ENCODE measurements around the gene UBE2F.

Gene UBE2F

DNA sequence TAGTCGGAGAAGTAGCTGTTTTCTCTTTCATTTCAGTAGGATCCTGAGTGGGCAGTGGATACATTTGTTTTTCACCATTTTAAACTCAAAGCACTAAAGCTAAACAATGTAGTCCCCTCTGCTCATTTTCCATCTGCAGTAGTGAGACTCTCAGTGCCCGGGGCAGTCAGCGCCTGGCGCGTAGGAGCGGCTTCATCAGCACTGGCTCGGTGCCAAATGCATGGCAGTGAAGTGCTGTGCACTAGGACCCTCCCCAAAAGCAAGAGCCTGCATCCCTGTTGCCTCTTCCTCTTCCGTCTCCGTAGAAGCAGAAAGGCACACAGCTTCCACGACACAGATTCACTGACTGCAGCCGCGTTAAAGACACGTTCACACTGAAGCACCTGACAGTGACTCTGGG lies 114.3 kb downstream of the UBE2F start:
- H3K9me3 ChIP-seq (ENCODE audit: control insufficient read depth, low read length), result no peaks in the 10 kb centered on the region
- no peak overlapping the region for H3K9ac ChIP-seq (ENCODE audit: low read length)
- no peaks in the 10 kb centered on the region for H3K27me3 ChIP-seq (ENCODE audit: control insufficient read depth, insufficient read depth, low read length)
- H3K36me3 ChIP-seq (ENCODE audit: control insufficient read depth, insufficient read depth, low read length), result no peaks in the 10 kb centered on the region
- no peaks in the 10 kb centered on the region for H3K4me1 ChIP-seq (ENCODE audit: control insufficient read depth, insufficient read depth, low read length)
- H3K4me3 ChIP-seq (ENCODE audit: low read length), result no peak overlapping the region

DNA sequence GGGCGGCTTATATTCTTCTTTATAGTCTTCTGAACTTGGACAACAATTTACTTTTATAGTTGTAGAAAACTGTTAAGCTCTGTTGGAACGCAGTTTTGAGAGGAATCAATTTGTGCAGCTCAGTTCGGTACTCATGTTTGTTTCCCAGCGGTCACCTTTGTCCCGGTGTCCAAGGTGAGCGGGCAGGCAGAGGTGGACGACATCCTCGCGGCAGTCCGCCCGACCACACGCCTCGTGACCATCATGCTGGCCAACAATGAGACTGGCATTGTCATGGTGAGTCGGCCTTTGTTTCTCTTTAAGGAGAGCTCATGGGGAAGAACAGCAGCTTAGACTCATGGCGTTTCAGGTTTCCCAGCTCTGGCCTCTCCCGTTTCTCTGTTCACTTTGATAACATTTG lies 114.7 kb downstream of the UBE2F start:
- H3K4me1 ChIP-seq (ENCODE audit: control insufficient read depth, insufficient read depth, low read length), result no peaks in the 10 kb centered on the region
- no peak overlapping the region for H3K9ac ChIP-seq (ENCODE audit: low read length)
- no peak overlapping the region for H3K4me3 ChIP-seq (ENCODE audit: low read length)
- H3K36me3 ChIP-seq (ENCODE audit: control insufficient read depth, insufficient read depth, low read length), result no peaks in the 10 kb centered on the region
- H3K27me3 ChIP-seq (ENCODE audit: control insufficient read depth, insufficient read depth, low read length), result no peaks in the 10 kb centered on the region
- H3K9me3 ChIP-seq (ENCODE audit: control insufficient read depth, low read length), result no peaks in the 10 kb centered on the region

DNA sequence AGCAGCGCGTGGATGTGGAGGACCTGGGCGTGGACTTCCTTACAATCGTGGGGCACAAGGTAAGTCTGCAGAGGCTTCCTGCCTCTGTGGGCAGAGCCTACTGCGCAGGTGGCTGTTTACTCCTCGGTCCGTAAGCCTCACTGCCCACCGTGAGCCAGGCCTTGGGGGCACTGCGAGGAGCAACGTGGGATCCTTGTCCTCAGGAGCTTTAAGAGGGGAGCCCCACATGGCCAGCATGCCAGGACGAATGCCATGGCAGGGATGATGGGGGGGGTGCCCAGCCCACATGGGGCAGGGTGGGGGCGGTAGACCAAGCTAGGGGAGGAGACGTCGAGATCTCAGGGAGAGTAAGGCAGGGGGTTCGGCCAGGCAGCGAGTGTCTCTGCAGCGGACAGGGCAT lies 115.3 kb downstream of the UBE2F start:
- Histone ChIP-seq H3K4me1 (ENCODE audit: control insufficient read depth, insufficient read depth, low read length) (no peaks in the 10 kb centered on the region), H3K27me3 (ENCODE audit: control insufficient read depth, insufficient read depth, low read length) (no peaks in the 10 kb centered on the region), H3K36me3 (ENCODE audit: control insufficient read depth, insufficient read depth, low read length) (no peaks in the 10 kb centered on the region), H3K4me3 (ENCODE audit: low read length) (no peak overlapping the region), H3K9me3 (ENCODE audit: control insufficient read depth, low read length) (no peaks in the 10 kb centered on the region), H3K9ac (ENCODE audit: low read length) (no peak overlapping the region)

DNA sequence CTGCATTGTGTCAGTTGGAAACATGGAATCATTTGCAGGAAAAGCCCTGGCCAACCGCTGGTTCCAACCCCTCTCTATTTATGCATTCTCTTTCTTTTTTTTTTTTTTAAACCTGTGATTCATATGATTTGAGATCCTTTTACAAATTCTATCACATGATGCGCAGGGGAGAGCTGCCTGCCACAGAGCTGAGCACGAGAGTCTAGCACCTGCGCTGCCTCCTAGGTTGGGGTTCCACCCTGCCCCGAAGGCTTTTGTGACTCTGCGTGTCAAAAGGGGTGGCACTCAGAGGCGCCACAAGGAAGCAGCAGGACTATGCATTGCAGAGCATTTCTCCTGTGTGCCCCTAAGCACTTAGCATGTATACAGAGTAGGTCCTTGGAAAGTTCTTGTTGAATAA lies 116.0 kb downstream of the UBE2F start:
- H3K4me3 ChIP-seq (ENCODE audit: low read length), result no peak overlapping the region
- H3K27me3 ChIP-seq (ENCODE audit: control insufficient read depth, insufficient read depth, low read length), result no peaks in the 10 kb centered on the region
- H3K9ac ChIP-seq (ENCODE audit: low read length), result no peak overlapping the region
- H3K4me1 ChIP-seq (ENCODE audit: control insufficient read depth, insufficient read depth, low read length), result no peaks in the 10 kb centered on the region
- H3K36me3 ChIP-seq (ENCODE audit: control insufficient read depth, insufficient read depth, low read length), result no peaks in the 10 kb centered on the region
- H3K9me3 ChIP-seq (ENCODE audit: control insufficient read depth, low read length), result no peaks in the 10 kb centered on the region

DNA sequence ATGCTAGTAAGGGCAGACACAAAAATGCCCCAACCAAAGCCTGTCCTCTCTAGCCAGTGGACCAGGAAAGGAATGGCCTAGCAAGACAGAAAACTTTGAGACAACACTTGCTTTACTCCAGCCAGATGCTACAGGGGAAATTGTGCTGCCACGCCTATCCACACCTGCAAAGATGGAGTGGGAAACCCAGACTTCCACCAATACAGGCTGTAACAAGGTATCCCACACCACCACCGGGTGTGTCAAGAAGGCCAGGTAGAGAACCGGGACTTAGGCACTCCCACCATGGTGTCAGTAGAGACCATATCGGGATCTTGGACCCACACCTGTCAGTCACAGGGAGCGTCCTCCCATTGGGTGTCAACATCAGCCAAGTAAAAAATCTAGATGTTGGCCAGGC lies 117.1 kb downstream of the UBE2F start:
- Histone ChIP-seq H3K9ac (ENCODE audit: low read length) (no peak overlapping the region), H3K36me3 (ENCODE audit: control insufficient read depth, insufficient read depth, low read length) (no peaks in the 10 kb centered on the region), H3K4me1 (ENCODE audit: control insufficient read depth, insufficient read depth, low read length) (no peaks in the 10 kb centered on the region), H3K9me3 (ENCODE audit: control insufficient read depth, low read length) (no peaks in the 10 kb centered on the region), H3K4me3 (ENCODE audit: low read length) (no peak overlapping the region), H3K27me3 (ENCODE audit: control insufficient read depth, insufficient read depth, low read length) (no peaks in the 10 kb centered on the region)

DNA sequence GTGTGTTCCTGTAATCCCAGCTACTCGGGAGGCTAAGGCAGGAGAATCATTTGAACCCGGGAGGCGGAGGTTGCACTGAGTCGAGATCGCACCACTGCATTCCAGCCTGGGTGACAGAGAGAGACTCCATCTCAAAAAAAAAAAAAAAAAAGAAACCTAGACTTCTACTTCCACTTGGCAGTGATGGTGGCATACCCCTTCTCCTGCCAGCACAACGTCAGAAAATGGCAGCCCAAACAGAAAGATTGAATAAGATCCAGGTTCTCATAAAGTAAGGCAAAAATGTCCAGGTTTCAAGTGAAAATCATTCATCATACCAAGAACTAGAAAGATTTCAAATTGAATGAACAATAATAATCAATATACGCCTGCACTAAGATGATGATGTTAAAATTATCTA lies 117.9 kb downstream of the UBE2F start:
- Histone ChIP-seq H3K9me3 (ENCODE audit: control insufficient read depth, low read length) (no peaks in the 10 kb centered on the region), H3K27me3 (ENCODE audit: control insufficient read depth, insufficient read depth, low read length) (no peaks in the 10 kb centered on the region), H3K4me3 (ENCODE audit: low read length) (no peak overlapping the region), H3K4me1 (ENCODE audit: control insufficient read depth, insufficient read depth, low read length) (no peaks in the 10 kb centered on the region), H3K9ac (ENCODE audit: low read length) (no peak overlapping the region), H3K36me3 (ENCODE audit: control insufficient read depth, insufficient read depth, low read length) (no peaks in the 10 kb centered on the region)

DNA sequence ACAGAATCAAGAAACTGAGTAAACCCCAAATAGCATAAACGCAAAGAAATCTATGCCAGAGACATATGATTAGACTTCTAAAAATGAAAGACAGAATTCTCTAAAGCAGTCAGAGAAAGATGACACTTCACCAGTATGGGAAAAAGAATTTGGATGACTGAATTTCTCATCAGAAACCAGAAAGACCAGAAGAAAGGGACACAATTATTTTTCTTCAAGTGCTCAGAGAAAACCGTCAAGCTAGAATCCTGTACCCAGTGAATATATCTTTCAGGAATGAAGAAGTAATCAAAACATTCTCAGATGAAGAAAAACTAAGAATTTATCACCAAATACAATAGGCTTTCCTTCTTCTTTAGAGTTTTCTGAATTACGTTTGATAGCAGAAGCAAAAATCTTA lies 119.1 kb downstream of the UBE2F start:
- no peaks in the 10 kb centered on the region for H3K9me3 ChIP-seq (ENCODE audit: control insufficient read depth, low read length)
- no peaks in the 10 kb centered on the region for H3K27me3 ChIP-seq (ENCODE audit: control insufficient read depth, insufficient read depth, low read length)
- H3K4me1 ChIP-seq (ENCODE audit: control insufficient read depth, insufficient read depth, low read length), result no peaks in the 10 kb centered on the region
- H3K4me3 ChIP-seq (ENCODE audit: low read length), result no peak overlapping the region
- no peak overlapping the region for H3K9ac ChIP-seq (ENCODE audit: low read length)
- H3K36me3 ChIP-seq (ENCODE audit: control insufficient read depth, insufficient read depth, low read length), result no peaks in the 10 kb centered on the region

DNA sequence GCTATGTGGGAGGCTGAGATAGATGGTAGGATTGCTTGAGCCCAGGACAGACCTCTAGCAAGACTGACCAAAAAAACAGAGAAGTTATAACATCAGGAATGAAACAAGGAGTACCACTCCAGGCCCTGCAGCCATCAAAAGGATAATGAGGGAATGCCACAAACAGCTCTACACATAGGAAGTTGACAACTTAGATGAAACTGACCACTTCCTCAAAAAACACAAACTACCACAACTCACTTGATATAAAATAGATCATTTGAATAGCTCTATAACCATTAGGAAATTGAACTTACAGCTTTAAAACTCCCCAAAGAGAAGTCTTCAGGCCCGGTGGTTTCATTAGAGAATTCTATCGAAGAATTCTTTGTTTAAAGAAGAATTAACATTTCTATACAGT lies 120.4 kb downstream of the UBE2F start:
- Histone ChIP-seq H3K27me3 (ENCODE audit: control insufficient read depth, insufficient read depth, low read length) (no peaks in the 10 kb centered on the region), H3K9me3 (ENCODE audit: control insufficient read depth, low read length) (no peaks in the 10 kb centered on the region)

DNA sequence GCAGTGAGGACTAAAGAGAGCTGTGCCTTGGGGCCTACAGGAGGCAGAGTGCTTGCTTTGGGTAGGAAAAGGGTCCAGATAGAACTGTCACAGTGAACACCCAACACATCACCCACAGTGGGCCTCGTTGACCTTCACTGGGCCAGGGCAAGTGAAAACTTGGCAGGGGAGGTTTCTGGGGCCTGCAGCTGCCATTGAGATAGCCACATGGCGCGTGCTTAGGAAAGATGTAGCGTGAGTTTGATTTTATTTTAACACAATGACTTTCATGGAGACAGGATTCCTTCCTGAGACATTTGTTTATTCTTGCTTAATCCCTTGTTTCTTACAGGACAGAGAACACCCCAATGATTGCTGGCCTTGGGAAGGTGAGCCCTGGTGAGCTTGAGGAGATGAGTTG lies 124.1 kb downstream of the UBE2F start:
- Histone ChIP-seq H3K27me3 (ENCODE audit: control insufficient read depth, insufficient read depth, low read length) (no peaks in the 10 kb centered on the region), H3K9ac (ENCODE audit: low read length) (no peak overlapping the region), H3K4me3 (ENCODE audit: low read length) (no peak overlapping the region), H3K36me3 (ENCODE audit: control insufficient read depth, insufficient read depth, low read length) (no peaks in the 10 kb centered on the region), H3K4me1 (ENCODE audit: control insufficient read depth, insufficient read depth, low read length) (no peaks in the 10 kb centered on the region), H3K9me3 (ENCODE audit: control insufficient read depth, low read length) (no peaks in the 10 kb centered on the region)

More for the DNA sequence above, 120.4 kb downstream of the UBE2F start:
- no peak overlapping the region for H3K9ac ChIP-seq (ENCODE audit: low read length)
- no peaks in the 10 kb centered on the region for H3K36me3 ChIP-seq (ENCODE audit: control insufficient read depth, insufficient read depth, low read length)
- H3K4me3 ChIP-seq (ENCODE audit: low read length), result no peak overlapping the region
- H3K4me1 ChIP-seq (ENCODE audit: control insufficient read depth, insufficient read depth, low read length), result no peaks in the 10 kb centered on the region

DNA sequence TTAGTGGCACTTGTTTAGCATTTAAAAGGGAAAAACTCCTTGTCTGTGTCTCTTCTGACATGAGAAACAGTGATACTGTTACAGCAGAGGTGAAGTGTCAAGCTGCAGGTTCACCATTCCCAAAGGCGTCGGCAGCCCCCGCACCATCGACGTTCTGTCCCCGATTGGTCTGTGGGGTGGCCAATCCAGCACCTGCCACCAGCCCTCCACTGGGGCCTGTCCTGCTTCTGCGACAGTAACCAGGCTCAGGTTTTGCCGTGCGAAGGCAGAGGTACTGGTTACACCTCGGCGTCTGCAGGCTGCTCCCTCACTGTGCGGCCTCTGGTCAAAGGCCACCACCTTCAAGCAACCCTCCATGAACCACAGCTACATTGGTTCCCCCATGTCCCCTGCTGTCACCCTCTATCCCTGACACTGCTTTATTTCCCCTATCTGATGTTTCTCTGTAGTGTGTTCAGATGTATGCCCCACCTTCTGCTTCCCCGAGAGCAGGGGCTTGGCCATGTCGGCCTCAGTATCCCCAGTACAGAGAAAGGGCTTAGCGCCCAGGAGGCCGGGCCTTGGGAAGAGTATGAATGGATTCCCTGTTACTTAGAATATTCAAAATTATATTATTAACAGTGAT lies 124.7 kb downstream of the UBE2F start:
- H3K4me1 ChIP-seq (ENCODE audit: control insufficient read depth, insufficient read depth, low read length), result no peaks in the 10 kb centered on the region
- no peak overlapping the region for H3K4me3 ChIP-seq (ENCODE audit: low read length)
- H3K9me3 ChIP-seq (ENCODE audit: control insufficient read depth, low read length), result no peaks in the 10 kb centered on the region
- no peak overlapping the region for H3K9ac ChIP-seq (ENCODE audit: low read length)
- H3K27me3 ChIP-seq (ENCODE audit: control insufficient read depth, insufficient read depth, low read length), result no peaks in the 10 kb centered on the region
- no peaks in the 10 kb centered on the region for H3K36me3 ChIP-seq (ENCODE audit: control insufficient read depth, insufficient read depth, low read length)
